ENCODE results near the gene ZBTB7B.

- no peak for TF ChIP-seq EZH2phosphoT487 (IDR thresholded peaks at IDR 0.05; ENCODE audit: insufficient read depth, low read depth)
- no peak for TF ChIP-seq EZH2 (IDR thresholded peaks at IDR 0.05; ENCODE audit: insufficient read depth, poor library complexity, severe bottlenecking)
Measured at GRCh38 chr1:154972517-154973343, 29.9 kb upstream of the ZBTB7B start.

Measured in GM23248 (cell line).